Retinal pigment epithelial cell (primary cell): Measurements from ENCODE around the gene HPGDS.
"Not testable (repeated sequence)": the region's sequence is repeated elsewhere in the genome, so short reads cannot be mapped to it uniquely, and the experiment has no call there.

Source experiments
- DNase-seq: peaks from one replicate; pipeline ENCODE4 v3.0.0-alpha.2; 2010; ENCODE audit warnings: low read depth
- H3K4me3 ChIP-seq: 2 replicates; pipeline ENCODE4 v1.5.1; 2011; ENCODE audit warnings: mild to moderate bottlenecking, low read length, control low read depth, moderate library complexity
- CTCF ChIP-seq: conservative IDR thresholded peaks from 2 replicates; pipeline ENCODE4 v1.5.1; 2011; ENCODE audit warnings: low read depth, low read length, control low read depth, inconsistent platforms

The HPGDS gene

DNA sequence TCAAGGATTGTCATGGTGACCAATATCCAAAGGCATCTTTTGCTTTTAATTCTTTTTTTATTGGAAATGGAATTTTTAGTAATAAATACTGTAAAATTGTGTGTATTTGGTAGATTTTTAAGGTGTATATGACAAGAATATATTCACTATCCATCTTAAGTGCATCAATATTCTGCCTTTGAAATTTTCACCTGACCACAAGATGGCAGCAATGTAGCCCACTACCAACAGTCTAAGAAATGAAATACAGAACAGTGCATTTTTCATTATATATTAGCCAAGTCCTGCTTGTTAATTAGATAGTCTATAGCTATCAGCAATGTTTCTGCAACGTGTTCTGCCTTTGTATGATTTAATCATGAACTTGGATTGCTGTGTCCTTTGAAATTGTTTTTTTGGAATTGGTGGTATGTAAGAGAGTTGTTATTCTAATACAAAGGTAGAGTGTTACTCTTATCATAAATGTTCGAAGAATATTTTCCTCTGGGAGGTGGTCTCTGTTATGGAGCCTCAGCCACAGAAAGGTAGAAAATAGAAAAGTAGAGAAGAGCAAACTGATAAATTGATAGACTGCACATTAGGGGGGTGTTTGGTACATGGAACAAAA, 38.2 kb downstream of the HPGDS start:
- TF ChIP-seq CTCF = peak; percentile 73
- H3K4me3 ChIP-seq = no peak overlapping the region
- no peak for DNase-seq

GRCh38 chr4:94302191-94302590, 40.4 kb downstream of the HPGDS start:
- TF ChIP-seq CTCF = no peak
- H3K4me3 ChIP-seq = no peak overlapping the region
- DNase-seq = no peak

DNA sequence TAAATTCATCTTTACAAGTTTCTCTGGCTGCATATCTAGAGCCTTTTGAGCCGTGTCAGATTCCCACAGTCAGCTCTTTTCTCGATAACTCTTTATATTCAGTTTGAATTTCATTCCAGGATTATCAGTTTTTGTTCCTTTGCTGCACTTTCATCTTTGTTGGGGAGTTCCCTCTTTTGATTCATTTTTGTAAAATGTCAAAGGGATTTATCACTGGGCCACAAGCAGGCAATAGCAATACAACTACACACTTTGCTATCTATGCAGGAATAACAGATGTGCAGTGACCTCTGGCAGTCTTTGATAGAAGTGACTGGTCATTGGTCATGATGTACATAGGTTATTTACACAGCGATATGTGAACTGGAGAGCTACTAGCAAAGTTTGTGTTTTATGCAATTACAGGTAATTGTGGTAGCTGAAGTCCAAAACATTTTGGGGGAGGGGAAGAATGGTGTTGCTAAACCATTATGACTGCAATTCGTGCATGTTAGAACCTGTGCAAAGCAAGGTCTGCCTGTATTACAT, 43.8 kb downstream of the HPGDS start:
- H3K4me3 ChIP-seq = no peak overlapping the region
- no peak for TF ChIP-seq CTCF

DNA sequence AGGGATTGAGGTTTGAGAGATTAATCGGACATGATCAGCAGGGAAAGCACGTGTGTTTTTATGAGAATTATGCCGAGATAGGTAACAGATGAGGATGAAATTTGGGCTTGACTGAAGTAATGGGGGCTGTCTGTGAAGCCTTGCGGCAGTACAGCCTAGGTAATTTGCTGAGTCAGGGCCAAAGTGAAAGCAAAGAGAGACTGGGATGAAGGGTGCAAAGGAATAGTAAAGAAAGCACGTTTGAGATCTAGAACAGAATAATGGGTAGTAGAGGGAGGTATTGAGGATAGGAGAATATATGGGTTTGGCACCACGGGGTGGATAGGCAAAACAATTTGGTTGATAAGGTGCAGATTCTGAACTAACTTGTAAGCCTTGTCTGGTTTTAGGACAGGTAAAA, 47.2 kb downstream of the HPGDS start:
- H3K4me3 ChIP-seq, DNase-seq: not testable (repeated sequence)

More for the DNA sequence above, 43.8 kb downstream of the HPGDS start:
- DNase-seq = no peak

GRCh38 chr4:94293981-94294380, 48.7 kb downstream of the HPGDS start:
- not testable (repeated sequence) for H3K4me3 ChIP-seq, DNase-seq

GRCh38 chr4:94290245-94290644, 52.4 kb downstream of the HPGDS start:
- DNase-seq = no peak
- peak; percentile 17 for TF ChIP-seq CTCF
- no peak overlapping the region for H3K4me3 ChIP-seq

DNA sequence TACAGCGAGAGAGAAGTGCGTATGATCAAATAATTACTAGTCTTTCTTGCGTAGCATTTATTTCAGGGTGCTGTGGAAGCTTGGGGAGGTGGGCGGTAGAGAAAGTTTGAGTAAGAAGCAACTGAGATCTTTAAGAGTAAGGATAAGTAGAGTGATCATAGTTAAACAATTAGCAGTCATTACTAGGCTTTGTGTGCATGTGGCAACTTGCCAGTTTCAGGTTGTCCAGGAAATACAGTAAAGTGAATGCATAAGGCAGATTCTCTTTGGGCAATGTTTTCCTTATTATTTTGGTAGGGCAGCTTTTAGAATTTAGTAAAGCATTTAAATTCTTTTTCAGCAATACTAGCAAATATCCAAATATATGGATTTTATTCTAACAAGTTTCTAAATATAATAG, 57.0 kb downstream of the HPGDS start:
- H3K4me3 ChIP-seq = no peak overlapping the region
- DNase-seq = no peak
- no peak for TF ChIP-seq CTCF

DNA sequence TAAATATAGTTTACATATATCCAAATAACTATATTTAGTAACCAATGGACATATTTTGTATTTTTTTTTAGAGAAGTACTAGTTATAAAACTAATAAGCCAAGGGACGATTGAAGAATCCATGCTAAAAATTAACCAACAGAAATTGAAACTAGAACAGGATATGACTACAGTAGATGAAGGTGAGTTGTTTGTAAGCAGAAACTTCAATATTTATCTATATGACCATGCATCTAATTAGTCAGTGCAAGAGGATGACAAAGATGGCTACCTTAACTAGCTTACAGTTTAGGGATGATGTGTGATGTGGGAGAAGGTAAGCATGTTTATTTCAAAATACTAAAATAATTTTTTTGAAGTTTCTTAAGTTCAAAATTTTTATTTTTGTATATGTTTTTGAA, 57.7 kb downstream of the HPGDS start:
- no peak overlapping the region for H3K4me3 ChIP-seq
- no peak for TF ChIP-seq CTCF
- no peak for DNase-seq
